DMS153 treated with DMSO at 0.1 percent for 48 hours (cell line): ENCODE data around the gene REXO1.

ENCODE experiments used
- DNase-seq: peaks from one replicate; lab custom pipeline; 2025; ENCODE audit not compliant: unreplicated experiment; lab: John Stamatoyannopoulos, UW

Gene REXO1

DNA sequence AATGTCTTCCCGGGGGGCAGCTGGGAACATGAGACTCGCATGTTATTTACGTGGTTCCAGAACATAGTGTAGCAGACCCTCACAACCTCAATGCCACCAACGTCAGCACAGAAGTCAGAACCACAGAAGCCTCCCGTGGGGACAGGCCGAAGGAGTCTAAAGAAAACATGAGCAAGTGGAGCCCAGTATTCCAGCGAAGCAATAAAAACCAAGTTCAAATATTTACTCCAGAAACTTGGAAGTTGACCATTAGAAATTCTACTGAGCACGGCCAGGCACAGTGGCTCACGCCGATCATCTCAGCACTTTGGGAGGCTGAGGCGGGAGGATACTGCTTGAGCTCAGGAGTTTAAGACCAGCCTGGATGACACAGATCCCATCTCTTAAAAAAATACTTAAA is 18.3 kb downstream of the REXO1 start:
- no peak for DNase-seq

GRCh38 chr19:1828279-1829238 is 19.7 kb downstream of the REXO1 start:
- DNase-seq: no peak

DNA sequence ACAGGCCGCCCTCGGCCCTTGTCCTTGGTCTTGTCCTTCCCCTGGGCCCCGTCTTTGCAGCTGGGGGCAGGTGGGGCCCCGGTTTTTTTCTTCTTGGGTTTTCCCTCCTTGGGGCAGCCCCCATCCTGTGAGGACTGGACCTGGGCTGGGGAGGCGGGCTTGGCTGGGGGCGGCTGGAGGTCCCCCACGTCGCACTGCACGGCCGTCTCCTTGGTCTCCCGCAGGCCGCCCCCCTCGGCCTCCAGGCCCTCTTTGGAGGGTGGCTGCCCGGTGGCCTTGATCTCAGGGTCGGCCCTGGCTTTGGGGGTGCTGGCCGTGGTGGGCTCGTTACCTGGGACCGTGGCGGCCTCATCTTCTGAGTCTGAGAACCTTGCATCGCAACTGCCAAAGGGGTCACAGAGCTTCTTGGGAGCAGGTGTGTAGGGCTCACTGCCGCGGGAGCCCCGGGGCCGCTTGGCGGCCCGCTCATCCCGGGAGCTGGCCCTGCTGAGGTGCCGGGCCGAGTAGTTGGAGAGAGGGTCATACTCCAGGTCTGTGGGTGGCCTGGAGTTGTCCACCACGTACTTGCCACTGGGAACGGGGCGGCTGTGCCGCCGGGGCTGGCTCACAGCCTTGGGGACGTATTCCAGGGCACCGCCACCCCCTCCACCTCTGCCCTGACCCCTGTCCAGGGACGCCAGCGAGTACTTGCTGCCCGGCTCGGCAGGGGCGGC is 20.6 kb downstream of the REXO1 start:
- DNase-seq: no peak

DNA sequence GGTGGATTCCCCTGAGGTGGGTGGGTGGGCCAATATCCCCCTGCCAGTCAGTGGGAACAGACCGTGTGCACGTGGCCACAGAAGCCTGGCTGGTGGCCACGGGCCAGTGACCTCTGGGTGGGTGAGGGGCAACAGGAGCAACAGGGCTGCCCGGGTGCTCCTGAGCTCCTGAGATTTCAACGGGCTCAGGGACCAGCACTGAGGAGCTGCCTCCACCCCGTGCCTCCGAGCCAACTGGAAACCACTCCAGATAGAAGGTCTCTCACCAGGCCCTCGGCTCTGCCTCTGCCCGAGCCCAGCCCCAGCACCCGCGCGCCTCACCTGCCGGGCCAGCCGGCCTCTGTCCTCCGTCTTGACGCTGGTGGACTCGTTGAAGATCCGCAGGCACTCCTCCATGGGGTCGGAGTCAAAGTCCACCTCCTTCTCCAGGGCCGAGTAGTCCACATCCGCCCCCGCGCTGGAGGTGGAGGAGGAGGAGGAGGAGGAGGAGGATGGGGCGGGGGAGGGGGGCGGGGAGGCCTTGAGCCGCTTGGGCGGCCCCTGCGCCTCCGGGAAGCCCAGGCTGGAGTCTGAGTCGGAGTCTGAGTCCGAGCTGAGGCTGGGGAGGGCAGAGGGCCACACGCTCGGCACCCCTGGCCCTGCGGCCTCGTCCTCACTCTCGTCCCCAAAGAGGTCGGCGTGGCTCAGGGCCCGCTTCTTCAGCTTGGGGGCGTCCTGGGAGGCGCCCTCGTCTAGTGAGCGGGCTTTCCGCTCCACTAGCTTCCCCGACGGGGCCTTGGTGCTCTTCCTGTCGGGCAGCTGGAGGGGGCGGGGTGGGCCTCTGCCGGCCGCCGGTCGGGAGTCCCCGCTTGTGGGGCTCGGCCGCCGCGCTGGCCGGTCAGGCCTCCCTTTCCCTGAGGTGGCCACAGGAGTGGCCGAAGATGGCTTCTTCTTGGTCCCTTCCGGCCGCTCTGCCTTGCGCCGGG is 21.4 kb downstream of the REXO1 start:
- DNase-seq: no peak

DNA sequence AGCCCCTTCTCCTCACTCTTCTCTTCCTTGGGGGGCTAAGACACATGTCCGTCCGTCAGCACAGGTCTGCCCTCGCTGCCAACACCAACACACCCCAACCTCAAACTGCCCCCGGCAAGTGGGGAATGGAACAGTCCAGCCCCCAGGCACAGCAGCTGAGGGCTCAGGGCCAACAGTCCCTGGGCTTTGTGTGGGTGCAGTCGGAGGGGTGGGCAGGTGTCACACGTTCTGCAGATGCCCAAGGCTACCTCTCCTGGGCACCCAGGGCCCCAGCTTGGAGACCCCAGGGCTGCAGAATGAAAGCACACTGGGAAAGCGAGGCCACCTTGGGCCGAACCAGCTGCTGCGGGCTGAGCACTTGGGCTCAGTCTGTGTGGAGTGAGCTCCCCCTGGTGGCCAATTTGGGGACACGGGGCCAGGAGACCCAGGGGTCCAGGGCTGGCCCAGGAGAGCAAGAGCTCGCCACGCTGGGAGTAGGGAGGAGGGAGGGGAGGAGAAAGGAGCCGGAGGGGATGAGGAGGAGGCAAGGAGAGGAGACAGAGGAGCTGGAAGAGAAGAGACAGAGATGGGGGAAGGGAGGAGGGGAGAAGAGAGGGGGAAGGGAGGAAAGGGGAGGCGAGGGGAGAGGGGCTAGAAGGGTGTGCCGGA is 22.2 kb downstream of the REXO1 start:
- peak; percentile 0 for DNase-seq

DNA sequence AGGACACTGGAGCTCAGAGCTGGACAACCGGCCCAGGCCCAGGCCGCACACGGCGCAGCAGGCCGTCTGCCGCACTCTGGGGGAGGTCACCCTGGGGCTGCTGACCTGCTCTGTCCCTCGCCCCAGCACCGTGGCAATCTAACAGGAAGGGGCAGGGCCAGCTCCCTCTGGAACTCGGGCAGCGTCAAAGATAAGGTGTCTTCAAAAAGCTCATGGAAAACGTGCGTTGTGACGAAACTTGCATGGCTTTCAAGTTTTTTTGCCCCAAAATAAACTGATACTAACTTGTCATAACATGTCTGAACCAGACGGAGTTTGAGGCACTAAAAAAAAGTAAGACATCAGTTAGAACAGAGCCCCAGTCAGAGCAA is 24.0 kb downstream of the REXO1 start:
- no peak for DNase-seq

DNA sequence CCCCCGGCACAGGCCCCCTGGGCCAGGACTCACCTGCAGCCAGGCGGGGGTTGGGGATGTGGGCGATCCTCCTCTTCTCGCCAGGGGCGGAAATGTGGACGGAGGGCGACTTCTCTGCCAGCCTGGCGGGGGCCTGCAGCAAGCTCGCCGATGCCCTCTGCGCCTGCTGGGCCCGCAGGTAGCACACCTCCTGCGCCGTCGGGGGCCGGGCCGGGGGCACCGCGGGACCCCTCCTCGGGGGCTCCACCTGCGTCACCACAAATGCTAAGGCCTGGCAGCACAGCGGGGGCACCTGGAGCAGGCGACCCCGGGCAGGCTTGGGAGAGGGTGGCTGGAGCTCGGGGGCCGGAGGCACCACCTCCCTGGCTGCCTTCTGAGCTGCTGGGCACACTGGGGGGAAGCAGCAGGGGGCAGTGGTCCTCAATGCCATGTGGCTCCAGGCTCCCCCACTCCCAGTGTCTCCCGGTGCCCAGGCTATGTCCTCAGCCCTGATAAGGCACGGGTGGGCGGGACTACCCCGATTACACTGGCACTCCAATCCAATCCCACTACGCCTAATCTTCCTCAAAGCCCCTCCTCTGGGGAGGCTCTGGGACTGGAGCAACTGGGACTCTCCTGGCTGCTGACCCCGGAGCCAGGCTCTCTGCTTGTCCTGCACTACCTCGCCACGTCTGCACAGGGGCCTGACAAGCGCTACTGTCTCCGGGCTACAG is 24.6 kb downstream of the REXO1 start:
- no peak for DNase-seq

DNA sequence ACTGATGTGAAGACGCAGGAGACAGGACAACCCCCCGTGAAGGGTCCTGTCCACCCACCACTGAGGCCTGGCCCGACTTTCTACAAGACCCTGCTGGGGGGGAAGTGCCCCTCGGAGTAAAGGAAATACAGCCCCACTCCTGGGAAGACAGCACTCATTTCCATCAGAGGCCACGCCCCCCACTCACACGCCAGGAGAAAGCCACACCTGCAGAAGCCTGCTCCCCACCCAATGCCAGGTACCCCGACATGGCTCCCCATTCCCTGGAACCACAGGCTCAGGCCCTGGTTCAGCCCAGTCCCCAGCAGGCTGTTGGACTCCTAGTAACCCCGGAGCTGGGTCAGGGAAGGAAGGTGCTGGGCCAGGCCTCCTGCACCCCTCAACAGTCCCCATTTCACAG is 25.3 kb downstream of the REXO1 start:
- DNase-seq: no peak

- DNase-seq: no peak
These were observed 26.1 kb downstream of the REXO1 start for GRCh38 chr19:1822210-1822609.

DNA sequence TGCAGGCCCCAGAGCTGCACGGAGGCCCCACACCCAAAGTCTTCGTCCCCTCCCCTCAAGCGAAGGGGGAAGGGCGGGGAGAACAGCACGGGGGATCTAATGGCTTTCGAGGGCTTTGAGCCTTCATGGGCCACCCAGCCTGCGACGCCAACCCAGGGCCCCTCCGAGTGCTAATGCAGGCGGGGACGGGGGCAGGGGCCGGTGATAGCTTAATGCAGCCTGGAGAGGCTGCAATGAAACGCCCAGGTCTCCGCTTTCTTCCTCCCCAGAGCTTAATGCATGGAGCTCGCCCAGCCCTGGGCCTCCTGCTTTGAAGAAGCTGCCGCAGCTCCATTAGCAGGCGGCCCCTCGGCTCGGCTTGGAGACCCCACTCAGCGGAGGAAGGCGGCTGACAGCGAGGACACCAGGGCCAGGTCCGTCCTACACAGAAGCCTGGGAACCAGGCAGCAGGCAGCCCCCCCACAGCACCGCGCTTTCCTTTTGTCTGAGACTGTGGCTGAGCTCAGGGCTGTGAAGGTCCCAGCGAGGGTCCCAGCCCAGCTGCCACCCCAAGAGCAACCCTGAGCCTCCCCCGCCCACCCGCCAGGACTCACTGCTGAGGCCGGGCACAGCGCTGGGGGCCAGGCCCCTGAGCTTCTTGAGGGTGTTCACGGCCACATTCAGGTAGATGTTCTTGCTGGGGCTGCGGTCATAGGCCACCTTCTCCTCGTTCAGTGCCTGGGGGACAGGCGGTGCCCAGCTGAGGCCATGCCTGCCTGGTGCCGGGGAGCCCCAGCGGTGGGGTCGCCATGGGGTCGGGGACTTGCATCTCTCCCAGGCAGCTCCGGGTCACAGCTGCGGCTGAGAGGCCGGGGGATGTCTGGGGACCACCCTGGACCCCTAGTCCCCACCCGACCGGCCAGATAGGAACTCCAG is 28.7 kb downstream of the REXO1 start:
- DNase-seq: no peak

- no peak for DNase-seq
These were observed 29.6 kb downstream of the REXO1 start for GRCh38 chr19:1818549-1819195.

GRCh38 chr19:1817553-1818179 is 30.6 kb downstream of the REXO1 start:
- no peak for DNase-seq

DNA sequence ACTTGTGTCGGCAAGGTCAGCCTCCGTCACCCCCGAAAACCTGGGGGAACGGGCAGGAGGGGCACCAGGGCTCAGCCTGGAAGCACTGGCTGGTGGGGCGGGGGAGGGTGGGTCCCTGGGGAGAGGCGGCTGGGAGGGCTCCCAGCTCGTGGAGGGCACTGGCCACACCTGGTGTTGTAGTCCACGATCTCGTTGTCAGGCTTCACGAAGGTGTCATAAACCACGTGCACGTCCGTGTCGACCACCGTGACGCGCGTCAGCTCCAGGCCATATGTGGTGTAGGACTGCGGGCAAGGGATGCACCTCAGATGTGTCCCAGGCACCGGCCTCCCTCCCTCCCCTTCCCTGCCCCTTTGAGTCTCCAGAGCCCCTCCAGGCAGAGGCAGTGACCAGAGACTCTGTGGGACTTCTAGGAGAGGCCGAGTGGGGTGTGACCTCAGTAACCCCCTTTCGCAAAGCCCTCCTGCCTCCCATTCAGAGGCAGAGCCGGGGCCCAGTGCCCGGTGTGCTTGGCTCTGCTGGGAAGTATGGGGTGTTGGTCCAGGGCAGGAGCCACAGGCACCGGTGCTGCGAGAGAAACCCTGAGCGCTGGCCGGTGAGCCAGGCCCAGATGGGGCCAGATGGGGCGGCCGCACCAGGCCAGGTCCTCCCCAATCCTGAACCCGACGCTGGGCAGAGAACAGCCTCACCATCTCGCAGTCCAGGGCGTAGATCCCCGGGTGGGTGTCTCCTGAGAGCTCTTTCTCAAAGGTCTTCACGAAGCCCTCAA is 31.6 kb downstream of the REXO1 start:
- DNase-seq: no peak

DNA sequence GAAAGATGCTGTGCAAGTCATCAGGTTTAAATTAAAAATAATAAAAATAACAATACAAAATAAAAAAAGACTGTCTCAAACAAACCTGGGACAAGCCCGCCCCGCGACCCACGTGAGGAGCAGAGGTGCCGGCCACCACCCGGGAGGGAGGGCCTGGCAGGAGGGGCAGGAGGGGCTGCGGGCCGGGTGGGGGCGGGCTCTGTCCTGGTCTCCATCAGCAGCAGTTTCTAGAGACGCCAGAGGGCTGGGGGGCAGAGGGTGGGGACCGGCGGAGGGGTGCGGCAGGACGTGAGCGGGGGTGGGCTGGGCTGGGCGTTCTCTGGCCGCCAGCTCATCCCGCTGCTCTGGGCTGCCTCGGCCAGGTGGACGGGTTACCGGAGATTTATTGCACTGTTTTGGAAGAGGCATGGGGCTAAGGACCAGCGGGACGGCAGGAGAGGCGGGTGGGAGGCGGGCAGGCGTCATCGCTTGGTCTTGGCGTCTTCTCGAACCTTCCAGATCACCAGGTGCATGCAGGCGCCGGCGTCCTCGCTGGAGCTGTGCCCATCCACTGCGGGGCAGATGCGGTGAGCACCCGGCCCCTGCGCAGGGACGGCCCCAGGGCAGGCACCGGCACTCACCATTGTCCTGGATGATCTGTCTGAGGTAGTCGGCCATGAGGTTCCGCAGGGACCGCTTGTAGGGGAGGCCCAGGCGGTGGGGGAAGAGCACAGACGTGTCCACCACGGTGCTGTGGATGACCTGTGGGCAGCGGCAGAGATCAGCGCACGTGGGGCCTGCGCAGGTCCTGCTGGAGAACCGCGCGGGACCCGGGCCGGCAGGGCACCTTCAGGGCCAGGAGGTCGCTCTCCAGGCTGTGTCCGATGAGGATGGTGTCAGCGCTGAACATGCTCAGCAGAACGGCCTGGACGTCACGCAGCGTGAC is 32.4 kb downstream of the REXO1 start:
- DNase-seq: no peak

- DNase-seq: no peak
These were observed 33.3 kb downstream of the REXO1 start for GRCh38 chr19:1814833-1815604.
